Measurements from ENCODE around the gene IL22RA2. TPM values are rescaled to one million over a fixed set of nuclear protein-coding genes. Genes with fewer than 3 reads are reported as not detected.

Gene IL22RA2
- total and polyA plus RNA-seq, 9 of the 15 experiments (the other 6 are each of a cell fraction or from before 2014, with no cell fraction given) = 0.03 TPM; not detected in 8

GRCh38 chr6:137218473-137218916 is 45.1 kb upstream of the IL22RA2 start:
- peaks cover 9 to 40% of the 10 kb centered on the region in 2 experiments for H3K4me1 ChIP-seq (replicated peaks in 1 of 2; ENCODE audit: control insufficient read depth in 2 of 2, insufficient read depth in 2 of 2, low read length in 2 of 2)
- CTCF ChIA-PET (ENCODE audit: low intra/inter-chr PET ratio) = no interaction called here
- H3K4me3 ChIP-seq = peak overlapping the region; percentile 79
- BruUV-seq (replicated peaks) = no TSS peak
- peak; percentile 73 for ATAC-seq
- peak; percentile 69 for FAIRE-seq
- H3K9me3 ChIP-seq (replicated peaks; ENCODE audit: control insufficient read depth, insufficient read depth, low read depth, low read length) = peaks cover 5% of the 10 kb centered on the region
- no peaks in the 10 kb centered on the region; the same call in 2 of the 3 replicates for H3K36me3 ChIP-seq (ENCODE audit: control insufficient read depth, insufficient read depth, low read length)
- peak overlapping the region; percentile 99 for H3K4me2 ChIP-seq (ENCODE audit: insufficient read depth, low read length)
- peaks cover 56% of the 10 kb centered on the region for H3K79me2 ChIP-seq (ENCODE audit: control insufficient read depth, insufficient read depth, low read length)
- POLR2A ChIA-PET = interaction anchor here (0.8 to 1.5 kb wide), 3 partner anchors 10 to 15 kb away, joined by 3 to 7 read pairs (median 3); no protein-coding TSS in a partner anchor
- DNase-seq (ENCODE audit: extremely low read depth in 1 of 4, low spot score in 3 of 4) = peak; percentile 38 to 70 (median 48)
- H3K9ac ChIP-seq (ENCODE audit: insufficient read depth in 1 of 2, low read depth in 2 of 2, low read length in 2 of 2) = peak overlapping the region; percentile 73 to 94; a peak in 3 of 4 replicates
- intact Hi-C loops (cut with micrococcal nuclease) (loop anchor here (1.0 kb wide), 1 partner anchor 48 kb away; no protein-coding TSS in a partner anchor), in situ Hi-C loops (cut with MboI) (no loop called here)
- peak overlapping the region; percentile 77 for H3K27ac ChIP-seq (ENCODE audit: extremely low read depth, low read depth, low read length)
- H3K27me3 ChIP-seq (ENCODE audit: control insufficient read depth in 2 of 2, insufficient read depth in 2 of 2, low read length in 2 of 2) = no peaks in the 10 kb centered on the region
- 3% methylated on average over 13 of the region's 13 CpGs for WGBS (ENCODE audit: insufficient coverage, low coverage, missing lambda C conversion rate)
- H3K9me1 ChIP-seq (ENCODE audit: control insufficient read depth, insufficient read depth, low read length) = no peaks in the 10 kb centered on the region
- H2AFZ ChIP-seq (ENCODE audit: low read depth, low read length) = peak overlapping the region; percentile 99
- H4K20me1 ChIP-seq (replicated peaks; ENCODE audit: control insufficient read depth, insufficient read depth, low read length) = peaks cover 4% of the 10 kb centered on the region; the same call in 1 of the 2 replicates
- TF ChIP-seq KDM1A (IDR thresholded peaks at IDR 0.05) (peak in 1 of 2 experiments; percentile 70; a peak in 2 of 4 replicates), CREM (IDR thresholded peaks at IDR 0.05; ENCODE audit: low read depth) (peak; percentile 51; the same call in 1 of the 2 replicates), MAFK (IDR thresholded peaks at IDR 0.05; ENCODE audit: low read length) (no peak), HSF4 (CRISPR knock-in tag; IDR thresholded peaks at IDR 0.05; ENCODE audit: borderline replicate concordance) (0 out of 2 replicates have a peak, but pooled peaks have one; percentile 17), PHF21A (IDR thresholded peaks at IDR 0.05; ENCODE audit: borderline replicate concordance, low read depth) (0 out of 2 replicates have a peak, but pooled peaks have one; percentile 63), ATF6 (CRISPR knock-in tag; IDR thresholded peaks at IDR 0.05) (no peak), CHD4 (IDR thresholded peaks at IDR 0.05; ENCODE audit: insufficient read depth, insufficient replicate concordance, low read depth, low read length, poor library complexity, severe bottlenecking) (no peak), JUN (IDR thresholded peaks at IDR 0.05; ENCODE audit: borderline replicate concordance, low read depth, low read length) (no peak), JUN (CRISPR knock-in tag; IDR thresholded peaks at IDR 0.05; ENCODE audit: borderline replicate concordance) (peak; percentile 81; the same call in 1 of the 2 replicates)
- TF ChIP-seq, protein P1, sequence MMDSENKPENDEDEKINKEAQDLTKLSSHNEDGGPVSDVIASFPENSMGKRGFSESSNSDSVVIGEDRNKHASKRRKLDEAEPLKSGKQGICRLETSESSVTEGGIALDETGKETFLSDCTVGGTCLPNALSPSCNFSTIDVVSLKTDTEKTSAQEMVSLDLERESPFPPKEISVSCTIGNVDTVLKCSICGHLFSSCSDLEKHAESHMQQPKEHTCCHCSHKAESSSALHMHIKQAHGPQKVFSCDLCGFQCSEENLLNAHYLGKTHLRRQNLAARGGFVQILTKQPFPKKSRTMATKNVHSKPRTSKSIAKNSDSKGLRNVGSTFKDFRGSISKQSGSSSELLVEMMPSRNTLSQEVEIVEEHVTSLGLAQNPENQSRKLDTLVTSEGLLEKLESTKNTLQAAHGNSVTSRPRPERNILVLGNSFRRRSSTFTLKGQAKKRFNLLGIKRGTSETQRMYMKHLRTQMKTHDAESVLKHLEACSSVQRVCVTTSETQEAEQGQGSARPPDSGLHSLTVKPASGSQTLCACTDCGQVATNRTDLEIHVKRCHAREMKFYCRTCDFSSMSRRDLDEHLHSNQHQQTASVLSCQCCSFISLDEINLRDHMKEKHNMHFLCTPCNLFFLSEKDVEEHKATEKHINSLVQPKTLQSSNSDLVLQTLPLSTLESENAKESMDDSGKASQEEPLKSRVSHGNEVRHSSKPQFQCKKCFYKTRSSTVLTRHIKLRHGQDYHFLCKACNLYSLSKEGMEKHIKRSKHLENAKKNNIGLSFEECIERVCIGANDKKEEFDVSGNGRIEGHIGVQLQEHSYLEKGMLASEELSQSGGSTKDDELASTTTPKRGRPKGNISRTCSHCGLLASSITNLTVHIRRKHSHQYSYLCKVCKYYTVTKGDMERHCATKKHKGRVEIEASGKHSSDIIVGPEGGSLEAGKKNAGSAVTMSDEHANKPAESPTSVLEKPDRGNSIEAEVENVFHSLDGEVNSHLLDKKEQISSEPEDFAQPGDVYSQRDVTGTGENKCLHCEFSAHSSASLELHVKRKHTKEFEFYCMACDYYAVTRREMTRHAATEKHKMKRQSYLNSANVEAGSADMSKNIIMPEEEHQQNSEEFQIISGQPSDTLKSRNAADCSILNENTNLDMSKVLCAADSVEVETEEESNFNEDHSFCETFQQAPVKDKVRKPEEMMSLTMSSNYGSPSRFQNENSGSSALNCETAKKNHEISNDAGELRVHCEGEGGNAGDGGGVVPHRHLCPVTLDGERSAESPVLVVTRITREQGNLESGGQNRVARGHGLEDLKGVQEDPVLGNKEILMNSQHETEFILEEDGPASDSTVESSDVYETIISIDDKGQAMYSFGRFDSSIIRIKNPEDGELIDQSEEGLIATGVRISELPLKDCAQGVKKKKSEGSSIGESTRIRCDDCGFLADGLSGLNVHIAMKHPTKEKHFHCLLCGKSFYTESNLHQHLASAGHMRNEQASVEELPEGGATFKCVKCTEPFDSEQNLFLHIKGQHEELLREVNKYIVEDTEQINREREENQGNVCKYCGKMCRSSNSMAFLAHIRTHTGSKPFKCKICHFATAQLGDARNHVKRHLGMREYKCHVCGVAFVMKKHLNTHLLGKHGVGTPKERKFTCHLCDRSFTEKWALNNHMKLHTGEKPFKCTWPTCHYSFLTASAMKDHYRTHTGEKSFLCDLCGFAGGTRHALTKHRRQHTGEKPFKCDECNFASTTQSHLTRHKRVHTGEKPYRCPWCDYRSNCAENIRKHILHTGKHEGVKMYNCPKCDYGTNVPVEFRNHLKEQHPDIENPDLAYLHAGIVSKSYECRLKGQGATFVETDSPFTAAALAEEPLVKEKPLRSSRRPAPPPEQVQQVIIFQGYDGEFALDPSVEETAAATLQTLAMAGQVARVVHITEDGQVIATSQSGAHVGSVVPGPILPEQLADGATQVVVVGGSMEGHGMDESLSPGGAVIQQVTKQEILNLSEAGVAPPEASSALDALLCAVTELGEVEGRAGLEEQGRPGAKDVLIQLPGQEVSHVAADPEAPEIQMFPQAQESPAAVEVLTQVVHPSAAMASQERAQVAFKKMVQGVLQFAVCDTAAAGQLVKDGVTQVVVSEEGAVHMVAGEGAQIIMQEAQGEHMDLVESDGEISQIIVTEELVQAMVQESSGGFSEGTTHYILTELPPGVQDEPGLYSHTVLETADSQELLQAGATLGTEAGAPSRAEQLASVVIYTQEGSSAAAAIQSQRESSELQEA (IDR thresholded peaks at IDR 0.05; ENCODE audit: low read depth) = peak; percentile 88
- TF ChIP-seq, protein P2, sequence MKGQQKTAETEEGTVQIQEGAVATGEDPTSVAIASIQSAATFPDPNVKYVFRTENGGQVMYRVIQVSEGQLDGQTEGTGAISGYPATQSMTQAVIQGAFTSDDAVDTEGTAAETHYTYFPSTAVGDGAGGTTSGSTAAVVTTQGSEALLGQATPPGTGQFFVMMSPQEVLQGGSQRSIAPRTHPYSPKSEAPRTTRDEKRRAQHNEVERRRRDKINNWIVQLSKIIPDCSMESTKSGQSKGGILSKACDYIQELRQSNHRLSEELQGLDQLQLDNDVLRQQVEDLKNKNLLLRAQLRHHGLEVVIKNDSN (CRISPR knock-in tag; IDR thresholded peaks at IDR 0.05) = 0 out of 2 replicates have a peak, but pooled peaks have one; percentile 24

Measured in K562 (cell line).